ENCODE data around the gene EARS2.
A peak's percentile ranks its signal among the peaks of the same experiment; 100 is the strongest.

- TF ChIP-seq CTCF (IDR thresholded peaks at IDR 0.05 in 4 of 5, conservative IDR thresholded peaks at IDR 0.05 in 1 of 5) (peak; percentile 96 to 99 (median 98)), POLR2A (IDR thresholded peaks at IDR 0.05) (peak; percentile 84 to 88)
These were observed at the start of gene EARS2, which contains the start of gene UBFD1 for GRCh38 chr16:23556881-23557778.

Measured in gastrocnemius medialis (tissue), 4 donors.